Measurements from ENCODE around the gene MEGF10.

MEGF10 gene

DNA sequence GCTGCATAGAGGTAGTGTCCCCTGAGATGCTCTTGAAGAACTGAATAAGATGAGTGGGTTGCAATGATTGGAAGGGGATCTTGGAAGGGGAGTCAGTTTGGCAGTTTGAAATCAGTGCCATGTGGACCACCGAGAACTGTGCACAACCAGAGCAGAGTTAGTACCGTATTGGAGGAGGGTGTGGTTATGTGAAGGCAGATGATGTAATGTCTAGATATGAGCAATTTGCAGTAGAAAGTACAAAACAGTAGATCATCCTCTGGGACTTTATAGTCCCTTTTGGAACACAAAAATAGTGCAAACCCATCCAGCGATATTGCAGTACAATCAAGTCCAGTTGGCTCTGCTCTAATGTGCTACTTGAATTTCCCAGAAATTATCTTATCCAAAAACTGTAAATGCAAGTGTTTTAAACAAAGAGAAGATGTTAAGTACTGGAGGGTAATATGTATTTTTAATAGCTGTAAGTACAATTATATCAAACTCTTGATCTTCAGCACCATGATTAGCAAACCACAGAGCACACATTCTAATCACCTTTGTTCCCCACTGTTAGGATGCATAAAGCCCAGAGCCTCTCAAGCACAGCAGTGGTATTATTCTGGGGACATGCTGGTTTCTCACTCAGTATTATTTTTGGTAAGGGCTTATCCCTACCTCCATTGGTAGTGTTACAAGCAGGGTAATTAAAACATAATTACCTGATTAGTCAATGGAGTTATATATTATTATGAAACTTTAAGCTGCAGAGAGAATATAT is 41.5 kb downstream of the MEGF10 start:
- DNase-seq = no peak

GRCh38 chr5:127333483-127333882 is 42.9 kb downstream of the MEGF10 start:
- DNase-seq = no peak

GRCh38 chr5:127335381-127335780 is 44.8 kb downstream of the MEGF10 start:
- DNase-seq = no peak

DNA sequence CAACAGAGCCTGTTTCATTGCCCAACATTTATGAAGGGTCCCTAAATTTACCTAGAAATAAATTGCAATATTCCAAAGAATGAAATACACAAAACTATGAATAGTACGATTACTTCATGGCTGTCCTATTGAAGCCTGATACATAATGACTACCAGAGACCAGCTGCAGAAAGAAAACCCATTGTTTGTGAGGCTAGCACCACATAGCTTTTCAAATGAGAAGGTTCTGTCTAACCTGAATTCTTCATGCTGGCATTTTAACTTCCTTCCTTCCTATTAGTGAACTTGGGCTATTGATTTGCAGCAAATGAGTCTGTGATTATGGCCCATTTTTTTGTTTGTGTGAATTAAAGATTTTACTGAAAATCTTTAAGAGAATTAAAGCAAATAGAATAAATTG is 47.3 kb downstream of the MEGF10 start:
- DNase-seq = no peak

DNA sequence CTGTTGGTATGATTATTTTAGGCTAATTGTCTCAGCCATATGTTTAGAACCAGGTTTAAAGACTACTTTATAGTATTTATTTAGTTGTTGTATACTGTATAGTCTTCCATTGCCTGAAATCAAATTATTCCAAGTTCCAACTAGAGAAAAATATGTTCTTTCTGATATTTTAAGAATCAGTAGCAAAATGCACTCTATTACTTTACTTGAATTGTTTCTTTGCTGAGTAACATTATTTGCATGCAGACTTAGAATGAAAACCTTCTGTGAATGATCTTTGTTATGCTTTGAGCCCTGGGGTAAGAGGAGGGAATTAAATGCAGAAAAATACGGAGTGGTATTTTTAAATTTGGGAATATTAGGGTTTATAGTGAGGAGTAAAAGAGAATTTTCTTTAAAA is 47.9 kb downstream of the MEGF10 start:
- no peak for DNase-seq

- no peak for DNase-seq
Observed at GRCh38 chr5:127340606-127341005, 50.0 kb downstream of the MEGF10 start.

DNA sequence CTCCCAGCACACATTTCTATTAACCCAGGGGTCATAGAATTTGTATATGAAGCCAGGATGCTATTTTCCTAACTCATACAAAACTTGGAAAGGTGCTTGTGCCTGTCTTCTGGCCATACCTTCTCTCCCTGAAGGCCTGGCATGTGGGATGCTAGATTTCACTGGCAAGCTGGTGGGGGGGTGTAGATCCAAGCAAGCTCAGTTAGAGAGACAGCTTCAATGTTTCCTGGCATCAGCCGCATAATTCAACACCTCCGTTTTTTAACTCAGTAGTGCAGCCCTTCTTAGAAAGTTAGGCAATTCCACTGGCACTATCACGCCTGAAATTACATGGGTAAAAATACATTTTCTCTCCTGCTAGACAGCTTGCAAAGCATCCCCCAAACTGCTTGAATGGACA is 51.8 kb downstream of the MEGF10 start:
- no peak for DNase-seq

- no peak for DNase-seq
Observed at GRCh38 chr5:127343313-127343712, 52.7 kb downstream of the MEGF10 start.

- DNase-seq = no peak
Observed at GRCh38 chr5:127343866-127344265, 53.3 kb downstream of the MEGF10 start.

DNA sequence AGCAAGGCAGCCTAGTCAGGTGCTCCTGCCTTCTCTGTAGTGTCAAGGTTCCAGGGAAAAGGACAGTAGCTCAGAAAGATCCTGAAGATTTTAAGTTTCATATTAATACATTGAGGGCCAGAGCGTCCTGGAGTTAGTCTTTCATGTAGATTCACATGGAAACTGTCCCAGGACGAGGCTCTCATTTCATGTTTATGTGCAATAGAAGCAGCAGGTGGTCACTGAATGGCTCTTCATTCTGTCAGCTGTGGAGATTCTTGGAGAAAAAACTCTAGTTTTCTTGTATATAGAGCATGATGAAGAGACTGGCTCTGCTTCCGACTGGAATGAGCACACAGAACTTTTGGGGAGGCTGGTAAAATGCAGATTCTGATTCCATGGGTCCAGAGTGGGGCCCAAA is 54.3 kb downstream of the MEGF10 start:
- DNase-seq = no peak

DNA sequence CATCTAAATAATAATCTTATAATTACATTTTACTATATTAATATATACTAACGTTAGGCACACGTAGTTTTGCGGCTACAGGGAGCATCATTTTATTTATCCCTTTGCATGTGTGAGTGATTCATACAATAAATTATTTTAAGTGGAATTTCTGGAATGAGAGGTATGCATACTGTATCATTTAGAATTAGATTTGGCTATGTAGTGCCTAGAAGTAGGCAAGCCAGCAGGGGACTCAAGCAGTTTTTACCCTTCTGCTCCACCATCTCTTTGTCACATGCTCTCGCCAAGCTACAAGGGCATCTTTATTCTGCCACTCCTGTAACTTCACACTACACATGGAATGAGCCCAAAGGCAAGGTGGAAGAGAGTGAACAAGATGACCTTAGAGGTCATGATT is 60.8 kb downstream of the MEGF10 start:
- no peak for DNase-seq

- no peak for DNase-seq
Observed at GRCh38 chr5:127352068-127352467, 61.5 kb downstream of the MEGF10 start.

DNA sequence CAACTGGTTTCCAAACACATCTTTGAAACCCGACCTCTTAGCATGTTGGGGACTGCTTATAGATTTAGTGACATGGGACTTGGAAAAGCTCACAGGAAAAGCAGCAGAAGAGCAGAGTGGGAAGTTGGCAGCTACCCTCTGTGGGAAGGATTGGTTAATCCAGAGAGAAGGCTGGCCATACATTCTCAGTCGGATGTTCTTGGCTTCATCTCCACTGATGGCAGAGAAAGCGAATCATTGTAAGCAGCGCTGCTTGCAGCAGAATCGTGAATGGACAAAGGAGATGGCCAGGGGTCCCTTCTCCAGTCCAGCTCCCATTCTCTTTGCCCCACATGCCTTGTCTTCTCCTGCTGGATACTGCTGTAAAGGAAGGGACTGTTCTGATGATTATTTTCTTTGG is 62.7 kb downstream of the MEGF10 start:
- no peak for DNase-seq

- DNase-seq = no peak
Observed at GRCh38 chr5:127353796-127354195, 63.2 kb downstream of the MEGF10 start.

DNA sequence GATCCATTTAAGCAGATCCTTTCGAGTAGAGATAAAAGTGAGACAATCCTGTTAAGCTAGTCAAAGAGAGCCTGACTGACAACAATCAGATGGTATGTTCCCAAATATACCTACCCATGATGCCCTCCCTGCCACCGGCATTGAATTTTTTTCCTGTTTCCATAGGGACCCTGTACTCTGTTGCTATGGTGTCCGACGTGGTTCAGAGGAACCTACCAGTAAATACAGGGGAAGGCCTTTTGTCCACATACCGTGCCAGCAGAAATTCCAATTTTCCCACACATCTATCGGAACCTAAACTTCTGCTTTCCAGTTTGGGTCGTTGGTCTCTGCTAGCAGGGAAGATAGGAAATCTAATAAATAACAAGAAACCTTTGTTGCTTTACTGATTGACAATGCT is 64.7 kb downstream of the MEGF10 start:
- peak; percentile 1 for DNase-seq

- no peak for DNase-seq
Observed at GRCh38 chr5:127358284-127358683, 67.7 kb downstream of the MEGF10 start.

GRCh38 chr5:127358740-127359139 is 68.1 kb downstream of the MEGF10 start:
- no peak for DNase-seq

- DNase-seq = no peak
Observed at GRCh38 chr5:127359502-127359901, 68.9 kb downstream of the MEGF10 start.

- DNase-seq = no peak
Observed at GRCh38 chr5:127363403-127363802, 72.8 kb downstream of the MEGF10 start.

DNA sequence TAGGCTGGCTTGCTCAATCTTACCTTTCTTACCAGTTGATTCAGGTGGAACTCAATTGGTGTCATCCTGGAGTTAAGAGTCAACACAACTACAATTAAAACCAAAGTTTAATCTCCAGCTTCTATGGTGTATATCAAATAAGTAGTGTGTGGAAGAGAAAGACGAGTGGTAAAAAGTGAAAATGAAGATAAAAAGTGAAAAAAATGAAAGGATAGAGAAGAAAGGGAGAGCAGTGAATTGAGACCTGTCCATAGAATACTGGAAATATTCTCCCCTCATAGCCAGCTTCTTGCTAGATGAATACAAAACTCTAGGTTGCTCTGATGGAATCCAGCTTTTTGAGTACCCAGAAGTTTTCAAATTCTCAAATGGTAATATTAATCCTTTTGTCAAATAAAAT is 76.4 kb downstream of the MEGF10 start:
- no peak for DNase-seq

GRCh38 chr5:127367946-127368465 is 77.4 kb downstream of the MEGF10 start:
- no peak for DNase-seq

- DNase-seq = no peak
Observed at GRCh38 chr5:127369796-127370195, 79.2 kb downstream of the MEGF10 start.

GRCh38 chr5:127370631-127371030 is 80.0 kb downstream of the MEGF10 start:
- no peak for DNase-seq

GRCh38 chr5:127373858-127374491 is 83.4 kb downstream of the MEGF10 start:
- DNase-seq = no peak

DNA sequence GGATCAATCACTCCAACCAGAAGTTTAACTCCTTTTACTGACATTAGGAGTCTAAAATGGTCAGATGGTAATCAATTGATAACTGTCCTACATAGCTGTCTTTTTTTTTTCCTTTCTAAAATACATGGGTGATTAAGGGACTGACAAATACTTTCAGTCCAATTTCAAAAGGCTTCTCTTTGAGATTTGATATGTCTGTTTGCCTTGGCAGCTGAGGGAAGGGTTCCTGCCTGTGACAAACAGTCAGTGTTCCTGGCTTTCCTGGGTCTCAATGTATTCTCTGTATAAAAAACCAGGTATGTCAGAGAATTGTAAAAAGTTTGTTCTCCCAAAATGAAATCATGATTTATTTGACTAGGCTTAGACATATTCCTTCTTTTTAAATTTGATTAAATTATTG is 84.5 kb downstream of the MEGF10 start:
- no peak for DNase-seq
